Prostate gland (tissue), 2 donors: ENCODE results near the gene FYCO1.

ENCODE experiments used
- POLR2A ChIP-seq: fragments of 450-650 bp; IDR thresholded peaks from one replicate; pipeline ENCODE4 v1.6.1; 2016; ENCODE audit warnings: antibody characterized with exemption, mild to moderate bottlenecking
- POLR2AphosphoS5 ChIP-seq: sonication (generic); formaldehyde crosslinking; IDR thresholded peaks from one replicate; pipeline ENCODE4 v1.6.1; 2017; ENCODE audit warnings: antibody characterized with exemption
- TF ChIP-seq, protein P1 (sequence below), 4 experiments: fragments of 200-600 bp in 2 of 4; fragments of 450-650 bp in 2 of 4; sonication (generic) in 2 of 4; IDR thresholded peaks; 1 replicate in 3 of 4; 2 replicates in 1 of 4; pipeline ENCODE4 v1.5.1; 2016 to 2019; ENCODE audit warnings: antibody characterized with exemption in 4 of 4, mild to moderate bottlenecking in 2 of 4, moderate library complexity in 2 of 4

DNA sequence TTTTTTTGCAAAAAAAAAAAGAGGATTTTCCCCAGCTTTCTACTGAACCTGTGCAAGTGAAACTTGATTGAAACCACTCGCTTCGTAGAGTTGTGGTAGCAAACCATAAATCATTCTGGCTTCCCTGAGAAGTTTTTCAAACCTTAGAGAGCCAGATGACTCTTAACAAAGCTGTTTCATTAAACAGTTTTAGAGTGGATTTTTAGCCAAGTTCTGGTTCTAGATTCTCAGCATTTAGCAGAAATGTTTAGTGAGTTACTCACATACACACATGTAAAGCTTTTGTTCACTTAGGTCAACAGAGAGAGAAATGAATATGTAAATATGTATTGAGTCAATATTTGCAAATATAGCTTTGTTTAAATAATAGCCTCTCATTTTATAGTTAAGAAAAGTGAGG lies 127.4 kb downstream of the FYCO1 start:
- no peak for TF ChIP-seq POLR2AphosphoS5
- no peak for TF ChIP-seq POLR2A
- TF ChIP-seq, protein P1, sequence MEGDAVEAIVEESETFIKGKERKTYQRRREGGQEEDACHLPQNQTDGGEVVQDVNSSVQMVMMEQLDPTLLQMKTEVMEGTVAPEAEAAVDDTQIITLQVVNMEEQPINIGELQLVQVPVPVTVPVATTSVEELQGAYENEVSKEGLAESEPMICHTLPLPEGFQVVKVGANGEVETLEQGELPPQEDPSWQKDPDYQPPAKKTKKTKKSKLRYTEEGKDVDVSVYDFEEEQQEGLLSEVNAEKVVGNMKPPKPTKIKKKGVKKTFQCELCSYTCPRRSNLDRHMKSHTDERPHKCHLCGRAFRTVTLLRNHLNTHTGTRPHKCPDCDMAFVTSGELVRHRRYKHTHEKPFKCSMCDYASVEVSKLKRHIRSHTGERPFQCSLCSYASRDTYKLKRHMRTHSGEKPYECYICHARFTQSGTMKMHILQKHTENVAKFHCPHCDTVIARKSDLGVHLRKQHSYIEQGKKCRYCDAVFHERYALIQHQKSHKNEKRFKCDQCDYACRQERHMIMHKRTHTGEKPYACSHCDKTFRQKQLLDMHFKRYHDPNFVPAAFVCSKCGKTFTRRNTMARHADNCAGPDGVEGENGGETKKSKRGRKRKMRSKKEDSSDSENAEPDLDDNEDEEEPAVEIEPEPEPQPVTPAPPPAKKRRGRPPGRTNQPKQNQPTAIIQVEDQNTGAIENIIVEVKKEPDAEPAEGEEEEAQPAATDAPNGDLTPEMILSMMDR (IDR thresholded peaks at IDR 0.05), result no peak
